Urothelium cell line (cell line): ENCODE results near the gene SPATA33.
"Not testable (repeated sequence)": the region's sequence is repeated elsewhere in the genome, so short reads cannot be mapped to it uniquely, and the experiment has no call there.

Experiments used
- DNase-seq: peaks from one replicate; pipeline ENCODE4 v3.0.0; 2011; ENCODE audit warnings: low spot score, mixed read lengths
- FAIRE-seq: peaks from 2 replicates; lab custom pipeline; 2011; peaks lifted over from hg19 to GRCh38; lab: Jason Lieb, UNC

Gene SPATA33

DNA sequence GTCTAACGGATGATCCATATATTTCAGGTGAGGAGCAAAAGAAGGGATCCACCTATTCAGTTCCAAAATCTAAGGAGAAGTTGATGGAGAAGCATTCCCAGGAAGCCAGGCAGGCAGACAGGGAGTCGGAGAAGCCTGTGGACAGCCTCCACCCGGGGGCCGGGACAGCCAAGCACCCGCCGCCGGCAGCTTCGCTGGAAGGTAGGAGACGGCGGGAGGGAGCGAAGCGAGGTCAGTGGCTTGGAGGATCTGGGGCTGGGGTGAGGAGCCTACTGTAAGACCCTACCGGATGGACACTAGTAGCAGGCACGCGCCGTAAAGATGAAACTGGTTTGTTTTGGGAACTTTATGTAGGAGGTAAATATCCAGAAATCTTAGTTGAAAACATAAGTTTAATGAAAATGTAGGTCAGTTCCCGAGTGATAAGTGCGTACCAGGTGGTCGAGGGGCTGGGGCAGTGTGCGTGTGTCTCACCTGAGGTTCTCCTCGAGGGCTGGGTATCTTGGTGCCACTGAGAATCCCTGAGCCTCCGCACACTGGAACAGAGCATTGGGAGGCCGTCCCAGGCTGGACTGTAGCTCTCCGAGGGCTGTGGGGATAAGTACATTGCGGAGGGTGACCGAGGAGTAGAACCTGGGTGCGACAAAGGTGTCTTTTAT is 714 bp downstream of the SPATA33 start:
- no peak for DNase-seq
- FAIRE-seq: no peak

GRCh38 chr16:89660146-89660545 is 2.5 kb downstream of the SPATA33 start:
- FAIRE-seq: no peak

DNA sequence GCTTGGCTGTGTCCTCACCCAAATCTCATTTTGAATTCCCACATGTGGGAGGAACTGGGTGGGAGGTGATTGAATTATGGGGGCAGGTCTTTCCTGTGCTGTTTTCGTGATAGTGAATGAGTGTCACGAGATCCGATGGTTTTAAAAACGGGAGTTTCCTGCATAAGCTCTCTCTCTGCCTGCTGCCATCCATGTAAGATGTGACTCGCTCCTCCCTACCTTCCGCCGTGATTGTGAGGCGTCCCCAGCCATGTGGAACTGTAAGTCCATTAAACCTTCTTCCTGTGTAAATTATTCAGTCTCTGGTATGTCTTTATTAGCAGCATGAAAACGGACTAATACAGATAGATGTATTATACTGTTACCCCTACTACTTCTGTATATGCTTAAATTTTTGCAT is 3.6 kb downstream of the SPATA33 start:
- FAIRE-seq: no peak
- no peak for DNase-seq

More at GRCh38 chr16:89660146-89660545, 2.5 kb downstream of the SPATA33 start:
- no peak for DNase-seq

DNA sequence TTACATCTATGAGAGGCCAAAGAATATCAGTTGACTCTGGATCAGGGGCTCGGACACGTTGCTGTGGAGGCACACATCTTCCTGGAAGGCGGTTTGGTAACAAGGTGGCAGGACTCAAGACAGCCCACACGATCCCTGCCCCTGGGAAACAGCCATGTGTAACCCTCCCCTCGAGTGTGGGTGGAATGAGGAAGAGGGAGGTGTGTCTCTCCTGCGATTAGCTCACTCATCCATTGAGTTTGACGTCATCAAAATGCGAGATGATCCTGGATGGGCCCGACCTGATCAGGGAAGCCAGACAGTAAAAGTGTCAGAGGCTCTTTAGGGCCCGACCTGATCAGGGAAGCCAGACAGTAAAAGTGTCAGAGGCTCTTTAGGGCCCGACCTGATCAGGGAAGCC is 6.6 kb downstream of the SPATA33 start:
- DNase-seq, FAIRE-seq: not testable (repeated sequence)

- FAIRE-seq: not testable (repeated sequence)
Measured at GRCh38 chr16:89667000-89667399, 9.4 kb downstream of the SPATA33 start.

DNA sequence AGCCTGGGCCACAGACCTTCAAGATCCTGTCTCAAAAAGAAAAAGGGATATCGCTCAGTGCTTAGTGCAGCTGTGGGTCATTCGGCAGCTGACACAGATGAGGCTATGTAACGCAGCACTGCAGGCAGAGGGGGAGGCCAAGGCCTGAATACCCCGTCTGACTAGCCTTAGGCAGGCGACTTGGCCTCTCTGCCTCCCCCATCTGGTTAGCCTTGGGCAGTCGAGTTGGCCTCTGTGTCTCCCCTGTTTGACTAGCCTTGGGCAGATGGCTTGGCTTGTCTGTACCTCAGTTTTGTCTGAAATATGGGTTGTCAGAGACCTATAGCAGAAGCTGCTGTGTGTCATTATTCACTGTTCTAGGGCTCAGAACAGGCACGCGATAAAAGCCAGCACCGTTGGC is 10.0 kb downstream of the SPATA33 start:
- DNase-seq (no peak), FAIRE-seq (peak; percentile 27)

More at GRCh38 chr16:89667000-89667399, 9.4 kb downstream of the SPATA33 start:
- not testable (repeated sequence) for DNase-seq

- no peak for FAIRE-seq
- DNase-seq: no peak
Measured at GRCh38 chr16:89668790-89669158, 11.1 kb downstream of the SPATA33 start.

DNA sequence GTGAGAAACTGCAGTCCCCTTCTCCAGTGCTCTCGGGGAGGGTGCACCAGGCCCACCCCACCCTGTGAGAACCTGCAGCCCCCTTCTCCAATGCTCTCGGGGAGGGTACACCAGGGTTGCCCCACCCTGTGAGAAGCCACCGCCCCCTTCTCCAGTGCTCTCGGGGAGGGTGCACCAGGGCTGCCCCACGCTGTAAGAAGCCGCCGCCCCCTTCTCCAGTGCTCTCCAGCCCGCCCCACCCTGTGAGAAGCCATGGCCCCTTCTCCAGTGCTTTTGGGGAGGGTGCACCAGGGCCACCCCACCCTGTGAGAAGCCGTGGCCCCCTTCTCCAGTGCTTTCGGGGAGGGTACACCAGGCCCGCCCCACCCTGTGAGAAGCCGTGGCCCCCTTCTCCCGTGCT is 12.1 kb downstream of the SPATA33 start:
- FAIRE-seq (no peak), DNase-seq (no peak)

DNA sequence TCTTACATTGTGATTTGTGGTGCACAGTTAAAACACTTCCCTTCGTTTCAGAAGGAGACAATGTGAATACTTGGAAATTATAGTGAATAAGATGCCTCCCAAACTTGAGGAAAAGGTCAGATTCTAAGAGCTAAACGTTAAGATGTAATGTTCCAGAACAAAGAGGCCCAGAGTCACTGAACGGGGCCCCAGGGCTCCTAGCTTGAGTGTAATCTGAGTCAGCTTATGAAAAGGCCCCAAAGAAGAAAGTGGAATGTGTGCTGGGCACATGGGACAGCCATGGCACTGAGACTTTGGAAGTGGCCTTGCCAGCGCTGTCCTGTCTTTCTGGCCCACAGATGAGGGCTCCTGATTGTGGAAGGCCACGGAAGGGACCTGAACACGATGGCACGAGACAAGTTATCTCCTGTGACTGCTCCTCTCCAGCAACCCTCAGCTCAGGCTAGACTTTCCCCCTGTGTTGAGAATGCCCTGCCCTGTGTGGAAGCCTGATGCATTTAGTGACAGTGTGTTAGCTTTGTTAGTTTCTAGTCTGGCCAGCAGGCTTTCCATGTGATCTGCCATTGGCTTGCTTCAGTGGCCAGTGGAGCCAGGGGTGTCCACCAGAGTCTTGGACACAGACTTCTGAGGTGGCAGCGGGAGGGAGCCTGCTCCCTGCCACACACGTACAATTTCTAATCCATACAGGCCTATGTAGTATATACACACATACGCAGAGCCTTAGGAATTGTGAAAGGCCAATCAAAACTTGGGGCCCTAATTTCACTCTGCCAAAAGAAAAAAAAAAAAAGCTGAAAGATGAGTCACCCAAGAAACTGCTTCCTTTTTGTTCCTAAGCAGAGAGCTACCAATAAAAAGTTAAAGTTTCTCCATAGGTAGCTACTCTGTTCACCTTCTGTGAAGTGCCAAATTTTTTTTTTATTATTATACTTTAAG is 13.1 kb downstream of the SPATA33 start:
- DNase-seq: no peak
- FAIRE-seq: peak; percentile 42

DNA sequence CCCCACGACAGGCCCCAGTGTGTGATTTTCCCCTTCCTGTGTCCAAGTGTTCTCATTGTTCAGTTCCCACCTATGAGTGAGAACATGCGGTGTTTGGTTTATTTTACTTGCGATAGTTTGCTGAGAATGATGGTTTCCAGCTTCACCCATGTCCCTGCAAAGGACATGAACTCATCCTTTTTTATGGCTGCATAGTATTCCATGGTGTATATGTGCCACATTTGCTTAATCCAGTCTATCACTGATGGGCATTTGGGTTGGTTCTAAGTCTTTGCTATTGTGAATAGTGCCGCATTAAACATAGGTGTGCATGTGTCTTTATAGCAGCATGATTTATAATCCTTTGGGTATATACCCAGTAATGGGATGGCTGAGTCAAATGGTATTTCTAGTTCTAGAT is 13.9 kb downstream of the SPATA33 start:
- not testable (repeated sequence) for DNase-seq, FAIRE-seq

DNA sequence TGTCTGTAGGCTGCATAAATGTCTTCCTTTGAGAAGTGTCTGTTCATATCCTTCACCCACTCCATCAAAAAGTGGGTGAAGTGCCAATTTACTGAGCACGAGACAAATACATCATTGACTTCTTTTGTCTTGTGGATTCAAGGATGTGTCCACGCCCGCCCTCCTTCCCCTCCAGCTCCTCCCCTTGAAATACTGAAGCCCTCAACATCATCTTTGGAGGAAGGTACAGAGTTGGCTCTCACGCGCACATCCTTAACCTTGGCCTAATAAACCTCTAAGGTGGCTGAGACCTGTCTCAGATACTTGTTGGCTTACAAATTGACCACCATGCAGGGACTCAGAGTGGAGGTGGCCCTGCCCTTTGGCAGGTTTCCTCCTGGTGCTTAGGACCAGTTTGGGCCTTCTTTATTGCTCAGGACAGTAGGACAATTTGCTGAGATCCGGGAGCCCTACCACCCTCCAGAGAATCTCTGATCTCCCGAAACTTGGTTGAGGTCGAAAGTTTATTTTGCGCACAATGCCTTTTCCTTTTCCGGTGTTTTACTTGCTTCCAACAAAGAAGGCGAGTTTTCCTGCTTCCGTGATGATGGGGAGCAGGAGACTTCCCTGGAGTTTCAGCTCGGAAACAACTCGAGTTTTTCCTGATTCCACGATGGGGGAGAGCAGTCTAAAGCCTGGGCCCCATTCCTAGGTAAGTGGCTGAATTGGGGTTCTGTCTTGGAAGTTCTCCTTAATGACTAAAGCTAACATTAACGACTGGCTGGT is 14.7 kb downstream of the SPATA33 start:
- DNase-seq (no peak), FAIRE-seq (no peak)

GRCh38 chr16:89678258-89678657 is 20.6 kb downstream of the SPATA33 start:
- FAIRE-seq (no peak), DNase-seq (no peak)

DNA sequence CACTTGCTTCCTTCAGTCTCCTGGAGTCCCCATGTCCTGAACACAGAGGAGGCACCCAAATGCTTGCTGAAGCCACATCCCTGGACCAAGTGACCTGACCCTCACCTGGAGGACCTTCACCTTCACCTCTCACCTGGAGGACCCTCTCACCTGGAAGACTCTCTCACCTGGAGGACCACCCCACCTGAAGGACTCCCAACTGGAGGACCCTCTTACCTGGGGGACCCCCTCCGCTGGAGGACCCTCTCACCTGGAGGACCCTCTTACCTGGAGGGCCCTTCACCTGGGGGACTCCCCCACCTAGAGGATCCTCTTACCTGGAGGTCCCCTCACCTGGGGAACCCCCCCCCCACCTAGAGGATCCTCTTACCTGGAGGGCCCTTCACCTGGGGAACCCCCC is 28.3 kb downstream of the SPATA33 start:
- DNase-seq (no peak), FAIRE-seq (no peak)

DNA sequence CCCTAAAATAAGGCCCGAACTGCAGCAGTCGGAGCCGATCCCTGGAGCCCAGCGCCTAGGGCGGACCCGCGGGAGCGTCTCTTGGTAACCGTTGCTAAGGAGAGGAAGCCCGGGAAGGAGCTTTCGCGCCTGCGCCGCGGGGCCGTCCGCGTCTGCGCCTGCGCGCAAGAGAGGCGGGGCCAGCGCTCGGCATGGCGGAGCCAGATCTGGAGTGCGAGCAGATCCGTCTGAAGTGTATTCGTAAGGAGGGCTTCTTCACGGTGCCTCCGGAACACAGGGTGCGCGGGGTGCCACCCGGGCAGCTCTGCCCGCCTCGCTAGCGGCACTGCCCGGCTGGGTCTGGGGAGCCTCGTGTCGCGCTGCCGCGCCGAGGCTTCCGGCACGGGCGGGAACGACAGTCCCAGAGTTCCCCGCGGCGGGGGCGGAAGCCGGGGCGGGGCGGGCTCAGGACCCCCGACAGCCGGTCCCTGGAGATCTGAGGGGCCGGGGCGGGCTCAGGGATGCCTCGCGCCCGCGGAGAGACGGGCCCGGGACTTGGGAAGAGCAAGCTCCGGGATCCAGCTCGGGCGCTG is 29.0 kb downstream of the SPATA33 start, which contains the start of gene CDK10:
TSS of gene CDK10 (plus strand) at position 170 of the 572 bp plus-strand sequence. CDS start at position 192, 22 bp downstream.
- FAIRE-seq: peak; percentile 62
- DNase-seq: peak; percentile 98

DNA sequence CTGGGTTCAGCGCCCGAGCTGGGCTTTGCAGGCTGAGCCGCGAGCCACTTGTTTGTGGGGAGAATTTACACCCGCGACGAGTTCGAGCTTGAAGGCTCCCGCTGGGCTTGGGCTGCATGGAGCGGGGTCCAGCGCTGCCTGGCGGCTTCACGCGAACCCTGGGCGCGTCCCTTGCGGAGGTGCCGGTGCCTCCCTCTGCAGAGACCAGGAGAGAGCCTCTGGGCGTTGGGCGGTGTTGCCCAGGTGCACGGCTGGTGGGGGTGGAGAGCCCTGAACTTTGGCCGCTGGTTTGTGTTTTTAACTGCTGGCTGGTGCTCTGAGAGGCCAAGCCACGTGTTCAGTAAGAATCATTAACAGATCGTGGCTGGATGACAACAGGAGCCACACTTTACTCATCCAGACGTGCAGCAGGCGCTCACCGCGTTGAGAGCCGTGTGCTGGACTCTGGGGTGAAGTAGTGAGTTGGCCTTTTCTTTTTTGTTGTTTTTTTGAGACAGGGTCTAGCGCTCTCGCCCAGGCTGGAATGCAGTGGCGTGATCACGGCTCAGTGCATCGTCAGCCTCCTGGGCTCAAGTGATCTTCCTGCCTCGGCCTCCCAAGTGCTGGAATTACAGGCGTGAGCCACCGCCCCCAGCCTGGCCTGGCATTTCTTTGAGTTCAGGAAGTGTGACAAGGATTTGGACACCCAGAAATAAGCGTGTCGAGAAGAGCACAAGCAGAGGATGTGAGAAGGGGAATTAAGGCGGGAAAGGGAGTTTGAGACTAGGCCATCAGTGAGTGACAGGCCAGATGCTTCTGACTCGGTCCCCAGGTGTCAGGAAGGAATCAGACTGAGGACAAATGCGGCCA is 29.7 kb downstream of the SPATA33 start:
- FAIRE-seq: no peak

DNA sequence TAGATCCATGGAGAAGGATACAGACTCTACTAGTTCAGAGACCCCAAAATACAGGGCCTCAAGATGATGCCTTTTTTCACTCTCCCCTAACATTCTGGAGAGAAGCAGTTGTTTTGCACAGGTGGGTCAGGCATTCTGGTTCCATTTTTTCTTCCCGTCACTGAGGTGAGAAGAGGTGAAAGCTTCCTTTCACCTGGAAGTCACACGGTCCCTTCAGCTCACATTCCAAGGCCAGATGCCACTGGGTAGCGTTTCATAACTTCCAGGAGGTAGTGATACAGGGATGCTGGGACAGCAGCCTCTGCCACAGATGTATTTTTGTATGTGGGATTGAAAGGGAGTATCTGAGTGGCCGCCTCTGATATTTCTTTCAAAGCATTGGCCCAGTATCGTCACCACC is 30.8 kb downstream of the SPATA33 start:
- FAIRE-seq (no peak), DNase-seq (no peak)

More for the DNA sequence above, 29.7 kb downstream of the SPATA33 start:
- peak; percentile 43 for DNase-seq

- FAIRE-seq: peak; percentile 17
- no peak for DNase-seq
Measured at GRCh38 chr16:89689142-89689541, 31.5 kb downstream of the SPATA33 start.

GRCh38 chr16:89689621-89690020 is 32.0 kb downstream of the SPATA33 start:
- not testable (repeated sequence) for FAIRE-seq, DNase-seq

- FAIRE-seq (no peak), DNase-seq (no peak)
Measured at GRCh38 chr16:89690392-89690901, 32.8 kb downstream of the SPATA33 start.
